Prostate gland (tissue), 2 donors: ENCODE results near the gene HBA1. TPM values are rescaled to one million over a fixed set of nuclear protein-coding genes. Genes with fewer than 3 reads are reported as not detected.
"Not testable (repeated sequence)": the region's sequence is repeated elsewhere in the genome, so short reads cannot be mapped to it uniquely, and the experiment has no call there.

Experiments used
- DNase-seq: peaks from one replicate; pipeline ENCODE4 v3.0.0-alpha.2; 2019; ENCODE audit warnings: low spot score
- H3K27ac ChIP-seq, 2 donors: fragments of 200-600 bp; sonication (generic); 2 replicates each; pipeline ENCODE4 v1.5.1; 2017 to 2019
- H3K27me3 ChIP-seq: fragments of 200-600 bp; sonication (generic); replicated peaks from 2 replicates; pipeline ENCODE4 v1.5.1; 2019; ENCODE audit not compliant: insufficient read depth
- H3K36me3 ChIP-seq, 2 donors: fragments of 200-600 bp; sonication (generic); 1 replicate in 1 of 2; 2 replicates in 1 of 2; pipeline versions ENCODE4 v1.5.1 to v1.8.1; 2017 to 2019
- H3K4me1 ChIP-seq: fragments of 200-600 bp; sonication (generic); replicated peaks from 2 replicates; pipeline ENCODE4 v1.5.1; 2019
- H3K4me3 ChIP-seq, 2 donors: fragments of 200-600 bp; sonication (generic); 2 replicates each; pipeline ENCODE4 v1.5.1; 2017 to 2019
- H3K9me3 ChIP-seq: fragments of 200-600 bp; sonication (generic); 2 replicates; pipeline ENCODE4 v1.5.1; 2017
- POLR2A ChIP-seq: fragments of 450-650 bp; IDR thresholded peaks from one replicate; pipeline ENCODE4 v1.6.1; 2016; ENCODE audit warnings: antibody characterized with exemption, mild to moderate bottlenecking
- POLR2AphosphoS5 ChIP-seq: sonication (generic); formaldehyde crosslinking; IDR thresholded peaks from one replicate; pipeline ENCODE4 v1.6.1; 2017; ENCODE audit warnings: antibody characterized with exemption
- WGBS: methylation state at CpG from one replicate; pipeline ENCODE4 v1.1.5; 2018; 5-methylcytosine and 5-hydroxymethylcytosine counted together
- intact Hi-C: fragments of 100-400 bp; cut with DNase I; formaldehyde crosslinking; loops from one replicate; pipeline ENCODE4 v1.14.2; 2022
- total RNA-seq, 2 donors: library from RNA; depleted of rRNA; stranded (reverse); fragments of >200 nt; gene quantifications; one replicate each; pipeline ENCODE4 v1.1.0, GENCODE V29; 2016
- TF ChIP-seq, protein P1 (sequence below), 4 experiments: fragments of 200-600 bp in 2 of 4; fragments of 450-650 bp in 2 of 4; sonication (generic) in 2 of 4; IDR thresholded peaks; 1 replicate in 3 of 4; 2 replicates in 1 of 4; pipeline ENCODE4 v1.5.1; 2016 to 2019; ENCODE audit warnings: antibody characterized with exemption in 4 of 4, mild to moderate bottlenecking in 2 of 4, moderate library complexity in 2 of 4

Gene HBA1
- total RNA-seq, 2 donors from 2014 or later, result 43.4 TPM; not detected in 1

- no peak for DNase-seq
- Histone ChIP-seq H3K36me3 (no peaks in the 10 kb centered on the region), H3K4me3 (no peak overlapping the region), H3K4me1 (no peaks in the 10 kb centered on the region), H3K27ac (no peak overlapping the region), H3K27me3 (no peaks in the 10 kb centered on the region), H3K9me3 (no peaks in the 10 kb centered on the region)
- intact Hi-C loops, result no loop called here
- WGBS, result 72% methylated on average over 14 of the region's 14 CpGs
- no peak for TF ChIP-seq POLR2A
- TF ChIP-seq, protein P1, sequence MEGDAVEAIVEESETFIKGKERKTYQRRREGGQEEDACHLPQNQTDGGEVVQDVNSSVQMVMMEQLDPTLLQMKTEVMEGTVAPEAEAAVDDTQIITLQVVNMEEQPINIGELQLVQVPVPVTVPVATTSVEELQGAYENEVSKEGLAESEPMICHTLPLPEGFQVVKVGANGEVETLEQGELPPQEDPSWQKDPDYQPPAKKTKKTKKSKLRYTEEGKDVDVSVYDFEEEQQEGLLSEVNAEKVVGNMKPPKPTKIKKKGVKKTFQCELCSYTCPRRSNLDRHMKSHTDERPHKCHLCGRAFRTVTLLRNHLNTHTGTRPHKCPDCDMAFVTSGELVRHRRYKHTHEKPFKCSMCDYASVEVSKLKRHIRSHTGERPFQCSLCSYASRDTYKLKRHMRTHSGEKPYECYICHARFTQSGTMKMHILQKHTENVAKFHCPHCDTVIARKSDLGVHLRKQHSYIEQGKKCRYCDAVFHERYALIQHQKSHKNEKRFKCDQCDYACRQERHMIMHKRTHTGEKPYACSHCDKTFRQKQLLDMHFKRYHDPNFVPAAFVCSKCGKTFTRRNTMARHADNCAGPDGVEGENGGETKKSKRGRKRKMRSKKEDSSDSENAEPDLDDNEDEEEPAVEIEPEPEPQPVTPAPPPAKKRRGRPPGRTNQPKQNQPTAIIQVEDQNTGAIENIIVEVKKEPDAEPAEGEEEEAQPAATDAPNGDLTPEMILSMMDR (IDR thresholded peaks at IDR 0.05), result no peak
- TF ChIP-seq POLR2AphosphoS5, result no peak
These were observed 31.7 kb upstream of the HBA1 start for GRCh38 chr16:144797-145252.

DNA sequence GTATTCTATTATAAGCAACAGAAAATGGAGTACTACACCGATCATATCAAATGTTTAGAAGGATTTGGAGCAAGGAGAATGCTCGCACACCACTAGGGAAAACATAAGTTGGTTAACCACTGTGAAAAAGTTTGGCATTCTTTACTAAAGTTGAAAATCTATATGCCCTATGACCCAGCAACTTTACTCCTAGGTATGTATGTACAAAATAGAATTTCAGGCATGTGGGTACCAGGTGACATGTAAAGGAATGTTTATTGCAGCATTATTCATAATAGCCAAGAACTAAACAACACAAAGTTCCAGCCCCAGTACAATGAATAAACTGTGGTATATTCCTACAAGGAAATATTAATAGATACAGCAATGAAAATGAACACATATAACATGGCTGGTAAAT is 29.8 kb upstream of the HBA1 start:
- Histone ChIP-seq H3K4me3 (no peak overlapping the region), H3K27ac (no peak overlapping the region), H3K27me3 (no peaks in the 10 kb centered on the region), H3K4me1 (no peaks in the 10 kb centered on the region), H3K9me3 (no peaks in the 10 kb centered on the region), H3K36me3 (no peaks in the 10 kb centered on the region)
- TF ChIP-seq, protein P1 (IDR thresholded peaks at IDR 0.05), result no peak
- no peak for TF ChIP-seq POLR2AphosphoS5
- TF ChIP-seq POLR2A, result no peak
- no peak for DNase-seq
- WGBS, result 88% methylated on average over 2 of the region's 2 CpGs
- intact Hi-C loops, result no loop called here

DNA sequence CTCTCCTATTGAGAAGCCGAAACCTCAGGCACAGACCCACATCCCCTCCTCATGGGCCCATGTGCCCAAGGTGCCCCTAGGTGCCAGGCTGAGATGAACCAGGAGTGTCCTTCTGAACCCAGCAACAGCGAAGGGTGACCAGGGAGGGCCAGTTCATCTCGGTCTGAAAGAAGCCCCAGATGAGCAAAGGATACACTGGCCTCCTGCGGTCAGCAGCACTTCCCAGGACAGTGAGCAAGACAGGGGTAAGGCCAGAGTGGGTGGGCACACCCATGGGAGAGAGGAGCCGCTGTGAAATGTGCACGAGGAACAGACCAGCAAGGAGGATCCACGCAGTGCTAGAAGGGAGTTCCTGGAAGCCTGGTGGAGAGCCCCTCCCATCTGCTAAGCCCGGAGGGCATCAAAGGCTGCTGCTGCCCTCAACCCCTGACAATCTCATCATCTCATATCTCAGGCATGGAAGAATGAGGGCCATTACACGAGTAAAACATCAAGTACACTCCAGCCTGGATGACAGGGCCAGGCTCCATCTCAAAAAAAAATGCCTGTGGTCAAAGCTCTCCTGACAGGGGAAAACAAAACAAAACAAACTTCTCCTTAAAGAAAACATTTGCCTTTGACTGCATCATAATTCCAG is 27.3 kb upstream of the HBA1 start:
- intact Hi-C loops, result no loop called here
- TF ChIP-seq, protein P1 (IDR thresholded peaks at IDR 0.05), result no peak
- TF ChIP-seq POLR2AphosphoS5, result no peak
- no peak overlapping the region for H3K27ac ChIP-seq
- no peaks in the 10 kb centered on the region for H3K9me3 ChIP-seq
- no peak for DNase-seq
- 54% methylated on average over 9 of the region's 9 CpGs for WGBS
- H3K36me3 ChIP-seq, result no peaks in the 10 kb centered on the region
- H3K4me1 ChIP-seq, result no peaks in the 10 kb centered on the region
- no peak overlapping the region for H3K4me3 ChIP-seq
- no peaks in the 10 kb centered on the region for H3K27me3 ChIP-seq

DNA sequence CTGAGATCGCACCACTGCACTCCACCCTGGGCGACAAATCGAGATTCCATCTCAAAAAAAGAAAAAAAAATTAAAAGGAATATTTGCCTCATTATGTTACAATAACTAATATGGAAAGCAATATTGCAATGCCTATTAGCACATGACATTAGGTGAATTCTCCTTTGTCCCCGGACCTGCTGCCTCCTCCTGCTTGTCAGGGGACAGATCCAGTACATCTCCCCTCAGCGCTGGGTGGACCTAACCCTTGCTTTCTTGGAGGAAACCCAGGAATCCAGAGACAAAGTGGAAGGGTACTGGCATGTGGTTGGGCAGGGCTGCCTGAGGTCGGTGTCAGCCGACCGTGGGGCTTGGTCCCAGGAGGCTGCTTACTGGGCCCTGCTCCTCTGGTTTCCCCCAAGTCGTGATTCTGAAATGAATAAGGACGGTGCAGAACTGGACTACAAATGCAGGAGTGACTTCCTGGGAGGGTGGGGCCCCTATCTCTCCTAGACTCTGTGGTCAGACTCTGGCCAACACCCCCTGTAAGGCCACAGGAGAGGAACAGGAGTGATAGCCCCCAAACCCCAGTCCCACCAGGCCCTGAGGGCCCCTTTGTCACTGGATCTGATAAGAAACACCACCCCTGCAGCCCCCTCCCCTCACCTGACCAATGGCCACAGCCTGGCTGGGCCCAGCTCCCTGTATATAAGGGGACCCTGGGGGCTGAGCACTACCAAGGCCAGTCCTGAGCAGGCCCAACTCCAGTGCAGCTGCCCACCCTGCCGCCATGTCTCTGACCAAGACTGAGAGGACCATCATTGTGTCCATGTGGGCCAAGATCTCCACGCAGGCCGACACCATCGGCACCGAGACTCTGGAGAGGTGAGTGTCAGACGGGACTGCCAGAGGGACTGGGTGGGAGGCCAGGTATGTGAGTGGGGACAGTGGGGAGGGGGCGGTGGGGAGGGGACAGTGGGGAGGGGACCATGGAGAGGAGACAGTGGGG is 24.0 kb upstream of the HBA1 start, which contains the start of gene HBZ:
HBZ (plus strand) TSS at position 504 of the 988 bp plus-strand sequence; CDS start at position 770, 266 bp downstream.
- H3K36me3 ChIP-seq, result no peaks in the 10 kb centered on the region
- intact Hi-C loops, result no loop called here
- WGBS, result 74% methylated on average over 14 of the region's 17 CpGs

DNA sequence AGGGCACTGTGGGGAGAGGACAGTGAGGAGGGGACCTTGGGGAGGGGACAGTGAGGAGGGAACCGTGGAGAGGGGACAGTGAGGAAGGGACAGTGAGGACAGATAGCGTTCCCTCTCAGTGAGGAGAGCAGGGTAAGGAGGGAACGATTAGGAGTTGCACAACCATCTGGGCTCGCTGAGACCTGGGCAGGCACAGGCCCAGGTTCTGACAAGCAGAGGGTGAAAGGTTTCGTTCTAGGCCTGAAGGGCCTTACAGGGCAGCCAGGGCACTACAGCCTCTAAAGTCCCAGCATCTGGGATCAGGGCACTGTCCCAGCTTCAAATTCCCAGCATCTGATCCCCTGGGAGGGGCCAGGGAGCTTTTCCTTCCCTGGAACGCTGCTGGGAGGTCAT is 23.4 kb upstream of the HBA1 start:
- H3K36me3 ChIP-seq, H3K9me3 ChIP-seq, H3K27ac ChIP-seq, H3K27me3 ChIP-seq, H3K4me1 ChIP-seq, DNase-seq, H3K4me3 ChIP-seq, intact Hi-C loops: not testable (repeated sequence)
- WGBS, result 84% methylated on average over 4 of the region's 6 CpGs

More for the DNA sequence above, 24.0 kb upstream of the HBA1 start, which contains the start of gene HBZ:
- H3K4me1 ChIP-seq, result peaks cover 5% of the 10 kb centered on the region
- TF ChIP-seq POLR2AphosphoS5 (no peak), POLR2A (no peak)
- TF ChIP-seq, protein P1 (IDR thresholded peaks at IDR 0.05), result no peak
- no peak within 1 kb of the TSS for H3K4me3 ChIP-seq
- H3K27me3 ChIP-seq, result no peaks in the 10 kb centered on the region
- no peak for DNase-seq
- H3K27ac ChIP-seq, result no peak within 1 kb of the TSS
- H3K9me3 ChIP-seq, result no peaks in the 10 kb centered on the region

DNA sequence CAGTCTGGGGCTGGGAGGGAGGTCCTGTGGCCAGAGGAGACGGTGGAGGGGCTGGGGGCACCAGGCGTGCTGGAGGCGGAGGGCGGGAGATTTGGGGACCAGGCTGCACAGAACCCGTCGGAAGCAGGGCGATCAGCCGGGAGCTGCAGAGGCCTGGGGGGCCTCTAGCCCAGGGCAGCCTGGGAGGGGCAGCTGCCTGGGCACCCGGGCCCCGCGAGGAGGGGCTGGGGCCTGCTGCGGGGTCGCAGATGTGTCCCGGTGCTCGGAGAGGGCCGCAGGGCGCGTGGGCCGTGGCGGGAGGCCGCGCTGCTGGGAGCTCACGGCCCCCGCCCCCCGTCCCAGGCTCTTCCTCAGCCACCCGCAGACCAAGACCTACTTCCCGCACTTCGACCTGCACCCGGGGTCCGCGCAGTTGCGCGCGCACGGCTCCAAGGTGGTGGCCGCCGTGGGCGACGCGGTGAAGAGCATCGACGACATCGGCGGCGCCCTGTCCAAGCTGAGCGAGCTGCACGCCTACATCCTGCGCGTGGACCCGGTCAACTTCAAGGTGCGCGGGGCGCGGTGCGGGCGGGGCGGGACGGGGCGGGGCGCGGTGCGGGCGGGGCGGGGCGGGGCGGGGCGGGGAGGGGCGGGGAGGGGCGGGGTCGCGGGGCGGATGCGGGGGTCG is 22.8 kb upstream of the HBA1 start:
- WGBS, result no CpG with 5 or more reads among the region's 74 CpGs
- H3K27ac ChIP-seq, H3K4me3 ChIP-seq, H3K36me3 ChIP-seq, H3K27me3 ChIP-seq, DNase-seq, H3K9me3 ChIP-seq, intact Hi-C loops, H3K4me1 ChIP-seq: not testable (repeated sequence)
